HL-60 (cell line): Measurements from ENCODE around the gene GJA5.

Experiments used
- DNase-seq, 2 experiments: peaks; one replicate each; pipeline ENCODE4 v3.0.0-alpha.2; 2010 to 2020; ENCODE audit warnings: low read depth in 1 of 2, low spot score in 1 of 2
- H3K27ac ChIP-seq: fragments of 250-450 bp; sonication (Bioruptor Pico); replicated peaks from 2 replicates; pipeline ENCODE4 v1.5.1; 2020; ENCODE audit warnings: mild to moderate bottlenecking, moderate library complexity
- H3K27me3 ChIP-seq: fragments of 250-450 bp; sonication (Bioruptor Pico); 2 replicates; pipeline ENCODE4 v1.5.1; 2021; ENCODE audit warnings: mild to moderate bottlenecking, moderate library complexity; ENCODE audit not compliant: insufficient read depth, poor library complexity, severe bottlenecking
- H3K4me3 ChIP-seq: replicated peaks from 2 replicates; pipeline ENCODE4 v1.5.1; 2011; ENCODE audit warnings: mild to moderate bottlenecking, control low read depth, low read length; ENCODE audit not compliant: insufficient read depth
- GABPA ChIP-seq: IDR thresholded peaks from 2 replicates; pipeline ENCODE4 v1.6.1; 2012; ENCODE audit warnings: low read depth
- POLR2AphosphoS5 ChIP-seq: IDR thresholded peaks from 2 replicates; pipeline ENCODE4 v1.6.1; 2012; ENCODE audit warnings: low read depth
- REST ChIP-seq: IDR thresholded peaks from 2 replicates; pipeline ENCODE4 v1.6.1; 2012; ENCODE audit warnings: low read depth; ENCODE audit not compliant: insufficient replicate concordance
- SPI1 ChIP-seq: IDR thresholded peaks from 2 replicates; pipeline ENCODE4 v1.6.1; 2012; ENCODE audit warnings: low read depth, mild to moderate bottlenecking, borderline replicate concordance
- TF ChIP-seq, protein P1 (sequence below): IDR thresholded peaks from one replicate; pipeline ENCODE4 v1.5.1; 2011; ENCODE audit warnings: low read length, control low read depth, inconsistent platforms; ENCODE audit not compliant: insufficient read depth

Gene GJA5

GRCh38 chr1:147741065-147741464 is 19.3 kb downstream of the GJA5 start:
- Histone ChIP-seq H3K27ac (no peak overlapping the region), H3K4me3 (no peak overlapping the region), H3K27me3 (no peaks in the 10 kb centered on the region)
- DNase-seq = no peak
- TF ChIP-seq SPI1 = no peak
- no peak for TF ChIP-seq GABPA
- TF ChIP-seq, protein P1, sequence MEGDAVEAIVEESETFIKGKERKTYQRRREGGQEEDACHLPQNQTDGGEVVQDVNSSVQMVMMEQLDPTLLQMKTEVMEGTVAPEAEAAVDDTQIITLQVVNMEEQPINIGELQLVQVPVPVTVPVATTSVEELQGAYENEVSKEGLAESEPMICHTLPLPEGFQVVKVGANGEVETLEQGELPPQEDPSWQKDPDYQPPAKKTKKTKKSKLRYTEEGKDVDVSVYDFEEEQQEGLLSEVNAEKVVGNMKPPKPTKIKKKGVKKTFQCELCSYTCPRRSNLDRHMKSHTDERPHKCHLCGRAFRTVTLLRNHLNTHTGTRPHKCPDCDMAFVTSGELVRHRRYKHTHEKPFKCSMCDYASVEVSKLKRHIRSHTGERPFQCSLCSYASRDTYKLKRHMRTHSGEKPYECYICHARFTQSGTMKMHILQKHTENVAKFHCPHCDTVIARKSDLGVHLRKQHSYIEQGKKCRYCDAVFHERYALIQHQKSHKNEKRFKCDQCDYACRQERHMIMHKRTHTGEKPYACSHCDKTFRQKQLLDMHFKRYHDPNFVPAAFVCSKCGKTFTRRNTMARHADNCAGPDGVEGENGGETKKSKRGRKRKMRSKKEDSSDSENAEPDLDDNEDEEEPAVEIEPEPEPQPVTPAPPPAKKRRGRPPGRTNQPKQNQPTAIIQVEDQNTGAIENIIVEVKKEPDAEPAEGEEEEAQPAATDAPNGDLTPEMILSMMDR = no peak
- TF ChIP-seq REST = no peak
- TF ChIP-seq POLR2AphosphoS5 = no peak

DNA sequence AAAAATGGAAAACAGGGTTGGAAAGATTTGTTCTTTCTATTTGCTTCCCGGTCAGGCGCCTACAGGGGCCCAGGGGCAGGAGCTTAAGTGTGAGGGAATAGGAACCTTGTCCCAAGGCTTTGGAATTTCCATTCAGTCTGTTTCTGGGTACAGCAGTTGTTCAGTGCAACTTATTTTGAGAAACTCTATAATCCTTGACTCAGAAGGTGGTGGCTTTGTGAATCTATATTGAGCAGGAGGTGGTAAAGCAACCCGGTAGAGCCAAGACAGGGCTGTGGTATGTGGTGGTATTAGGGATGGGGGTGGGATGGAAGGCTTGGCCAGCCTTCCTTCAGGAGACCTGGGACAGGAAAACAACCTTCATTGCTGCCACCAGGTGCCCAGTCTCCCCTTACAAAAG is 20.0 kb downstream of the GJA5 start:
- DNase-seq = no peak
- Histone ChIP-seq H3K27me3 (no peaks in the 10 kb centered on the region), H3K27ac (no peak overlapping the region), H3K4me3 (no peak overlapping the region)
- TF ChIP-seq SPI1 = no peak
- no peak for TF ChIP-seq POLR2AphosphoS5
- no peak for TF ChIP-seq GABPA
- TF ChIP-seq, protein P1 = no peak
- TF ChIP-seq REST = no peak

- Histone ChIP-seq H3K27ac (no peak overlapping the region), H3K27me3 (peaks cover 3% of the 10 kb centered on the region), H3K4me3 (no peak overlapping the region)
- no peak for DNase-seq
- TF ChIP-seq, protein P1 = no peak
- TF ChIP-seq SPI1 (no peak), POLR2AphosphoS5 (no peak), GABPA (no peak), REST (no peak)
These were observed 21.5 kb downstream of the GJA5 start for GRCh38 chr1:147738739-147739476.
